HG03442 (cell line): ENCODE measurements around the gene SLC25A33.

Source experiments
- ATAC-seq: cut with Tn5 transposase; IDR thresholded peaks from one replicate; pipeline ENCODE4 v1.9.1; 2021; ENCODE audit warnings: mild to moderate bottlenecking, moderate library complexity; ENCODE audit not compliant: unreplicated experiment

SLC25A33 gene

GRCh38 chr1:9599741-9600140 lies 60.5 kb downstream of the SLC25A33 start:
- no peak for ATAC-seq

- no peak for ATAC-seq
Measured at GRCh38 chr1:9600861-9601834, 61.9 kb downstream of the SLC25A33 start.

GRCh38 chr1:9601942-9602793 lies 62.9 kb downstream of the SLC25A33 start:
- no peak for ATAC-seq

GRCh38 chr1:9602794-9603167 lies 63.5 kb downstream of the SLC25A33 start:
- no peak for ATAC-seq

GRCh38 chr1:9603307-9603706 lies 64.0 kb downstream of the SLC25A33 start:
- ATAC-seq, result no peak

- ATAC-seq, result no peak
Measured at GRCh38 chr1:9603766-9604753, 64.8 kb downstream of the SLC25A33 start.

- no peak for ATAC-seq
Measured at GRCh38 chr1:9604836-9605235, 65.6 kb downstream of the SLC25A33 start.

- no peak for ATAC-seq
Measured at GRCh38 chr1:9605946-9606455, 66.7 kb downstream of the SLC25A33 start.

- no peak for ATAC-seq
Measured at GRCh38 chr1:9606458-9606857, 67.2 kb downstream of the SLC25A33 start.

- no peak for ATAC-seq
Measured at GRCh38 chr1:9606948-9607347, 67.7 kb downstream of the SLC25A33 start.

GRCh38 chr1:9607352-9607751 lies 68.1 kb downstream of the SLC25A33 start:
- ATAC-seq, result no peak

GRCh38 chr1:9609998-9610397 lies 70.7 kb downstream of the SLC25A33 start:
- ATAC-seq, result no peak

- ATAC-seq, result no peak
Measured at GRCh38 chr1:9610548-9610947, 71.3 kb downstream of the SLC25A33 start.

- ATAC-seq, result no peak
Measured at GRCh38 chr1:9611716-9612115, 72.5 kb downstream of the SLC25A33 start.

- no peak for ATAC-seq
Measured at GRCh38 chr1:9612162-9612845, 73.0 kb downstream of the SLC25A33 start.

- ATAC-seq, result no peak
Measured at GRCh38 chr1:9612871-9613624, 73.8 kb downstream of the SLC25A33 start.

GRCh38 chr1:9613625-9614299 lies 74.5 kb downstream of the SLC25A33 start:
- ATAC-seq, result no peak

- ATAC-seq, result no peak
Measured at GRCh38 chr1:9615316-9616063, 76.2 kb downstream of the SLC25A33 start.
